Kidney epithelial cell (primary cell): ENCODE results near the gene PRICKLE4. TPM values are rescaled to one million over a fixed set of nuclear protein-coding genes. Genes with fewer than 3 reads are reported as not detected.

Experiments
- DNase-seq: peaks from one replicate; pipeline ENCODE4 v3.0.0-alpha.2; 2010; ENCODE audit warnings: low read depth
- H3K27me3 ChIP-seq: 2 replicates; pipeline ENCODE4 v1.6.0; 2011; ENCODE audit warnings: low read length; ENCODE audit not compliant: control insufficient read depth, insufficient read depth
- H3K36me3 ChIP-seq: 2 replicates; pipeline ENCODE4 v1.5.1; 2011; ENCODE audit warnings: low read length; ENCODE audit not compliant: control insufficient read depth, insufficient read depth
- H3K4me3 ChIP-seq: 2 replicates; pipeline ENCODE4 v1.5.1; 2011; ENCODE audit warnings: low read depth, mild to moderate bottlenecking, control low read depth, low read length
- CTCF ChIP-seq: IDR thresholded peaks from 2 replicates; pipeline ENCODE4 v1.5.1; 2011; ENCODE audit warnings: mild to moderate bottlenecking, moderate library complexity, low read length, control low read depth, inconsistent platforms; ENCODE audit not compliant: insufficient read depth, poor library complexity, severe bottlenecking
- total RNA-seq: library from RNA; depleted of rRNA; stranded (reverse); fragments of >200 nt; gene quantifications from 2 replicates; pipeline ENCODE4 v1.2.3, GENCODE V29; 2015

The PRICKLE4 gene
- total RNA-seq, 1 donor from 2014 or later, result not detected

DNA sequence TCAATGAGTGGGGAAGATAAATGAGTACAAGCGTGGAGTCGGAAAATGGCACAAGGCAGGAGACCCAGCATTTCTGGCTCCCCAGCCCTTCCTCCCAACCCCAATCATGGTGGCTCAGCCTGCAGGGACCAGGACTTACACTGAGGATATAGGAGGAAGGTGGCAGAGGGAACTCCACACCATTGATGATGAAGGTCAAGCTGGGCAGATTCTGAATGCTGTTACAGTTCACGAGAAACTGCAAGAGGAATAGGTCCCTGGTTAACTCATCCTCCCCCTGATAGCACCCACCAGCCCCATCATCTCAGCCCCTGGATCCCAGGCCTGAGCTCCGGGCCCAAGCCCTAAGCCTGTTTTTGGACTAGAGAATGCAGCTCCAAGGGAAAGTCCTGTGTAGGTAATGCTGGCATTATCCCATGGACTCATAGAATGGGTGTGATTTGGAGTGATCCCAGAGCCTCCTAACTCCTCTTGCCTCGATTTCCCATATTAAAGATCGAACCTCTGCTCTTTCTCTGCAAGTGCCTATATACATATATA lies 42.9 kb upstream of the PRICKLE4 start:
- no peak for DNase-seq
- Histone ChIP-seq H3K4me3 (no peak overlapping the region), H3K27me3 (peaks cover 5% of the 10 kb centered on the region), H3K36me3 (no peaks in the 10 kb centered on the region)
- no peak for TF ChIP-seq CTCF

GRCh38 chr6:41739041-41739440 lies 41.5 kb upstream of the PRICKLE4 start:
- H3K4me3 ChIP-seq, result no peak overlapping the region
- no peak for DNase-seq
- peaks cover 5% of the 10 kb centered on the region for H3K27me3 ChIP-seq
- H3K36me3 ChIP-seq, result no peaks in the 10 kb centered on the region
- TF ChIP-seq CTCF, result no peak

DNA sequence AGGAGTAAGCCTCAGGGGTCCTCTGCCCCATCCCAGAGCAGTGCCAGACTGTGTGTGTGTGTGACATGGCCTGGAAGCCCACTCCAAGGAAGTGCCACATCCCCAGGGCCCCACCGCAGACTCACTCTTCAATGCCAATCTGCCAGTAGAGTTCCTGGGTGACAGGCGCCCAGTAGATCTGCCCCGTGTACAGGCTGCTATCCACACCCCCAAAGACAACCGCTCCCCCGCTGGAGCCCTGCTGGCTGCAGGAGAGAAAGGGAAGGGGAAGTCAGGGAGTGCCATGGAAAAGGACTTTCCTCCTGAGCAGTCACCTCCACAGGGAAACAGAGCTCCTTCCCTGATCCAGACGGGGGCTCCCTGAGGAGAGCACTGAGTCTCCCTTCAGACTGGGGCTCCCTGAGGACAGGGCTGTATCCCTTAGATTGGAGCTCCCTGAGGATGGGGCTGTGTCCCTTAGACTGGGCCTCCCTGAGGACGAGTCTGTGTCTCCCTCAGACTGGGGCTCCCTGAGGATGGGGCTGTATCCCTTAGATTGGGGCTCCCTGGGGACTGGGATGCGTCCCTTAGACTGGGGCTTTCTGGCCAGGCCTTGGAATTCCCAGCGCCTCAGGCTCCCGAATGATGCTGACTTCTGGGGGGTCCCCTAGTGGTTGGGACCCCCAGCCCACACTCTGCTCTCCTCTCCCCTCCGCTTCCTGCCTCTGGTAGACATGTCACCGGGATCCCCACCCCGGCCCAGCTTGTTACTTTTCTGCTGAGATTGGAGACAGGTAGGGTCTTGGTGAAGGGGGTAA lies 40.0 kb upstream of the PRICKLE4 start:
- H3K36me3 ChIP-seq, result no peaks in the 10 kb centered on the region
- H3K4me3 ChIP-seq, result no peak overlapping the region
- no peak for TF ChIP-seq CTCF
- no peak for DNase-seq
- H3K27me3 ChIP-seq, result peaks cover 5% of the 10 kb centered on the region

DNA sequence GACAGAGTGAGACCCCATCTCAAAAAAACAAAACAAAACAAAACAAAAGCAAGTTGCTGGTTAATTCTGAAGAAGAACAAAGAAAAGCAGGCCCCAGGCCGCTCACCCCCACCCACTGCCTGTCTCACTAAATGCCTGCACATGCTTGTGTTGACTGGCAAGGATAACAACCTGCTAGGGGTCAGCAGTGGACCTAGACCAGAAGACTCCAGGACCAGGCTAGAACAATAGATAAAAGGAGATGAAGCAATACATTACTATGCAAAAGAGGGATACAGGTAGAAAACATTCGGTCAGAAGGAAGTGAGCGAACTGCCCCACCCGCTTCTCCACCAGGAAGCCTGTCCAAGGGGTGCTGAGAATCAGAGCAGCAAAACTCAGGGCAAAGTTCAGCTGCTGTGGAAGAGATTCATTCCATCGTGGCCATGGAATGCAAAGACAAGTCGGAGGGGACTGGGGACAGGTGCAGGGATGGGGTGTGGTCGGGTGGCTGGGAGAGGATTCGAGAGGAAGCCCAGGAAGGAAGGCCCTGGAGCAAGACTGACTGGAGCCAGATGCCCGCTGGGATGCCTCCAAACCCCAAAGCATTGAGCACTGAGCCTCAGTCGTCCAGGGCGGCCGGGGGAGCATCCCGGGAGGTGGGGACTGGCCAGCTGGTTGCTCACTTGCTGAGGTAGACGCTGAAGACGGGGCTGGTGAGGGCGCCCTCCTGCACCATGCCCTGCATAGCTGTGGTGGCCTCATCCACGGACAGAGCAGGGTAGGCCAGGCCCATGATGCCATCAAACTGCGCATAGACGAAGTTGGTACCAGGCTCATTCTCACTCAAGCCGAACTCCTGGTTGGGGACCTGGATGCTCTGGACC lies 38.7 kb upstream of the PRICKLE4 start:
- no peak overlapping the region for H3K4me3 ChIP-seq
- DNase-seq, result no peak
- no peaks in the 10 kb centered on the region for H3K36me3 ChIP-seq
- TF ChIP-seq CTCF, result no peak
- H3K27me3 ChIP-seq, result peaks cover 3% of the 10 kb centered on the region

DNA sequence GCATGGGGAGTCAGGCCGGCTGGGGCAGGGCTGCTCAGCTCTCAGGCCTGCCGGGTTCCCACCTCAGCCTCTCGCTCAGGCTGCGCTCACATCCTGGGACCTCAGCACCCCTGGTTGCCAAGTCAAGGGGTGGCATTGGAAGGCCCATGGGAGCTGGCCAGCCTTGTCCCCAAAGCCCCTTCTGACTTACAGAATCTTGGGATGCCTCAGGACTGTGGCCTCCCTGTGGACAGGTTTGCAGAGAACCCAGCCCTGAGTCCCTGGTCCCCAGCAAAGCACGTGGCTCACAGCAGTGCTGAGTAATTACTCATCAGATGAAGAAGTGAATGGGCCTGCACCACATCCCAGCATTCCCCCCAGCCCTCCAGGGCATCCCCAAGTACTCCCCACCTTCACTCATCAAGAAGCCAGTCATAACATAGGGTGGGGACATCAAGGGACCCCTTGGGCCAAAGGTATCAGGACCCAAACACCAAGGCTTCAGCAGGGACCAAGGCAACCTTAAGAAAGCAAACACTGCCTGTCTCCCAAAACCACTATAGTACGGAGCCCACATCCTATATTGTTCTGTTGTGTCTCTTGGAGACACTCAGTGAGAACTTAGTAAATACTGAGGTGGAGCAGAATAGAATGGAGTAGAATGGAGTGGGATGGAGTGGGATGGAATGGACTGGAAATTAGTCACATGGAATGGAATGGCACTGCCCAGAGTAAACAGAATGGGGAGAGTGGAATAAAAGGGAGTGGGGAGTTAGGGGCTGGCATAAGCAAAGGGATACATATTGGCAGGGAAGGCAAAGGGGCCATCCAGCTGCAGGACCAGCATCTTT lies 37.0 kb upstream of the PRICKLE4 start:
- TF ChIP-seq CTCF, result no peak
- H3K4me3 ChIP-seq, result no peak overlapping the region

More for the DNA sequence above, 37.0 kb upstream of the PRICKLE4 start:
- no peak for DNase-seq
- Histone ChIP-seq H3K27me3 (no peaks in the 10 kb centered on the region), H3K36me3 (no peaks in the 10 kb centered on the region)
